Measurements from ENCODE around the gene PCDH19.

Gene PCDH19

DNA sequence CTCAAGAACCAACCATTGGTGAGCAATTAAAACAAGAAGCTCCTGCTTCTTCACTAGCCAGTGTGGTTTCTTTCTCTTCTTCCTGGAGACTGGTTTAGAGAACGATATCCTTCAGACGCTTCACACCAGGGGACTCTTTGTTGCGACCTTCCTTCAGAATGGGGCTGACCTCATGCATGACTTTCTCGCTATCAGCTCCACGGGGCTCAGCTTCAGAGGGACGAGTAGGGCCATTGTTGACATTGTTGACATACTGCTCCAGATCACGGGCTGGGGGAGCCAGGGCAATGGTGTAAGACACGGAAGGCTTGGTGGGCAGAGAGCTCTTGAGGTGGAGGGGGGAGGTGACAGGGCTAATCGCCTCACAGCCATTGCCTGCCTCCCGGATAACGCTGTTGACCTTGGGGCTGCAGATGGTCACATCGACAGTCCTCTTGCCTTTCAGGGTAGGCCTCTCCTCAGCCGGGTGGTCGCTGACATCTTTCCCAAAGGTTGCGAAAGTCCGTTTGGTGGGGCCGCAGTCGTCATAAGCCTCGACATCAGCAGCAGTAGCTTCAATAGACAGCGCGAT lies 113.8 kb downstream of the PCDH19 start:
- DNase-seq (ENCODE audit: low spot score), result no peak

DNA sequence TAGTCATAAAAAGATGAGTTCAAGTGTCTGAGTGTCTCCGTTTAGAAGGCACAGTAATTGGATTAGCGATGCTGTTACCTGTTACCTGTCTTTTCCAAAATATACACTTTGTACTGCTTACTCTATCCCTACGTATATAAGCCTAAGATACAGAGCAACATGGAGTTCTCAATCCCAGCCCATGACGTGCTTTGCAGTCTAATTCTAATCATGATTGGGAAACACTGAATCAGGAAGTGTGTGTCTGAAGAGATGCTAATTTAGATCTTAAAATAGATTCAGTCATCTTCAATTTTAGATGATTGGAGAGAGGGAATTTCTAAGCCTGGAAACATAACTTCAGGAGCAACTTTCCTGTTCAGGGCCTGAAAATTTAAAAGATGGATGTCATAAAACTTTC lies 115.1 kb downstream of the PCDH19 start:
- DNase-seq (ENCODE audit: low spot score), result no peak

DNA sequence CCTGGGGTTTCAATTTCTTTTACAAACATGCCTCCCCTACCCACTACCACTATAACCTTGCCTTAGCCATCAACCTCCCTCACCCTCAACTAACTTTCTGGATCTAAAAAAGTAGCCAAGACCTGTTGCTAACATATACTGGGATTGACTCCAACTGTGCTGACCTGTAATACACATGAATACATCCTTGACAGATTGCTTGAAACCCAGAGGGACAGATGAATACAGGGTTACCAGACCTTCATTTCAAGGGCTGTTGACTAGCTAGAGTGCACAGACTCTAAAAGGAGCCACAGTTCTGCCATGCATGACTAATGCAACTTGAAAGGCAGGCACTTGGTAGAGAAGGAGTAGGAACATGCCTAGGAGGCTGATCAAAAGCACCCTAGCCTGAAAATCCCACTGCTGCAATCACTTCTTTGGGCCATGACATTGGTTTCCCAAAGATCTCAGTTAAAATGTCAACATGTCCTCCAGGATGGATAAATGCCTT lies 121.0 kb downstream of the PCDH19 start:
- no peak for DNase-seq (ENCODE audit: low spot score)

DNA sequence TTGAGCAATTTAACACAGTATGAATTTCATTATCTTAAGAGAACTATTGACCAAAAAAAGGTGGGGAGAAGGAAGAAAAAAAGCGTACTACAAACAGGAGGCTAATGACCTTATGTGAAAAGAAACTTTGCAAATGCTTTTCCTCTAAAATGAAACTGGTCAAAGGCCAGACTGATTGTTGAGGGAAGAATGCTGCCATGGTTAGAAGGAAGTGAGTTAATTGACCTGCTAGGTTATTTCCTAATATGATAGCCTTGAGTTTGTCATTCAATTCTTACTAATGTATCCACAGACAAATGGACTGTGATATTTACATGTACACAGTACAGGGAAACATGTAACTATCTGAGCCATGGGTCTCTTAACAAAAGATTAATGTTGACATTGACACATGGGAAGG lies 132.8 kb downstream of the PCDH19 start:
- DNase-seq (ENCODE audit: low spot score), result no peak

DNA sequence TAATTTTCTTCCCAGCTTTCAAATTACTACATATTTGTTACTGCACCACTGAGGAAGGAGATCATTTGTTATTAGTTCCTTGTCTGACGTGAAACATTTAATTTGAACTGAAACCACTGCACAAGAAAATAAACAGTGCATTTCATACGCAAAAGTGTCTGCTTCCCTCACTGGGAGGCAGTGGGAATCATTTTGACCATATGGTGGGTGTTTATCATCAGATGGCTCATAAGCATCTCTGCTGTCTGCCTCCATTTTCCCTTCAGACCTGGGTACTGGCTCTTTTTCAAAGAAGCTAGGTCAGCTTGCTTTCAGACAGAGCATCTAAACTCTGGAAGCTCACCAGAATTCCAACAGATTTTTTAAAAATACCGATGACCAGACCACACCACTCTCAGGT lies 135.2 kb downstream of the PCDH19 start:
- no peak for DNase-seq (ENCODE audit: low spot score)

DNA sequence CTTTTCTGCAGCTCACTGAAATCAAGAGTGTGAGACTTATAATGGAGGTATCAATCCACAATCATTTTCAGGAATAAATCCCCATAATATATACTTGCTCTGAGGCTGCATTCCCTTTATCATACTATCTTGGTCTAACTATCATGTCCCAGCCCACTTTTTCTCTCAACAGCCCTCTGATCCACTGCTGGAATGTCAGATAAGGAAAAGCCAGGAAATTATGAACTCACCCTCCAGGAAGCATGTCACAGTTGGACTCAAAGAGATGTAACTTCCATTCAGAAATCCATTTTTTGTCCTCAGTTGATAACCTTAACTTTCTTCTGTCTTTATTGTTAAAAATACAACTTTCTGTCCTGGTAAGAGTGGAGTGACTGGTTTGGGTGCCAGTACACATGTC lies 144.9 kb downstream of the PCDH19 start:
- no peak for DNase-seq (ENCODE audit: low spot score)

DNA sequence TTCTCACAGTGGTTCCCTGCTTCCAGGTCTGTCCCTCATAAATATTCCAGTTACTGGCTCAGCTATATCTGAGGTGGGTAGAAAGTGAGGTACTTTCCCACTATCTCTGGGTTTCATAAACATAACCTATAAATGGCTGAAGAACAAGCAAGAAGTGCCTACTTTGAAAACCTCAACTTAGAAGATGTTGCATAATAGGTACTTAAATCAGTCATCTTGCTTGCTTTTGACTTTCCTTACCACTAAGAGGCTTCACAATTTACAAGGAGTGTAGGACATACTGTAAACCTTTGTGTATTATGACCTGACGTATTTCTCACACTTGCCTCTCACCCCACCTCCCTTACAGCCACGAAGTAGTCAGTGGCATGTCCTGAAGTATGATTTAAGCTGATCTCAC lies 145.9 kb downstream of the PCDH19 start:
- no peak for DNase-seq (ENCODE audit: low spot score)

DNA sequence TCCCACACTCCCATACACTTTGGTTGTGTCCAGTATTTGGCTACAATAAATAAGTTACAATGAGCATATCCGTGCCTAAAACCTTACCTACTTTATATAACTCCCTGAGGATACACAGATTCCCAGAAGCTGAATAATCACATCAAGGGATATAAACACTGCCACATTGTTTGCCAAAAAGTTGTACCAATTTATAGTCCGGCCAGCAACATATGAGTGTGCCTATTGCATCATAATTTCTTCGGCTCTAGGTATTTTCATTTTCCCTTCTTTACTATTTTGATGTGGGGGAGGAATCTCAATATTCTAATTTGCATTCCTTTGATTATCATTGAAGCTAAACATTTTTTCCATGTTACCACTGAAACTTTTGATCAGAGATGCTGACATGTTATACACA lies 146.4 kb downstream of the PCDH19 start:
- DNase-seq (ENCODE audit: low spot score), result no peak

DNA sequence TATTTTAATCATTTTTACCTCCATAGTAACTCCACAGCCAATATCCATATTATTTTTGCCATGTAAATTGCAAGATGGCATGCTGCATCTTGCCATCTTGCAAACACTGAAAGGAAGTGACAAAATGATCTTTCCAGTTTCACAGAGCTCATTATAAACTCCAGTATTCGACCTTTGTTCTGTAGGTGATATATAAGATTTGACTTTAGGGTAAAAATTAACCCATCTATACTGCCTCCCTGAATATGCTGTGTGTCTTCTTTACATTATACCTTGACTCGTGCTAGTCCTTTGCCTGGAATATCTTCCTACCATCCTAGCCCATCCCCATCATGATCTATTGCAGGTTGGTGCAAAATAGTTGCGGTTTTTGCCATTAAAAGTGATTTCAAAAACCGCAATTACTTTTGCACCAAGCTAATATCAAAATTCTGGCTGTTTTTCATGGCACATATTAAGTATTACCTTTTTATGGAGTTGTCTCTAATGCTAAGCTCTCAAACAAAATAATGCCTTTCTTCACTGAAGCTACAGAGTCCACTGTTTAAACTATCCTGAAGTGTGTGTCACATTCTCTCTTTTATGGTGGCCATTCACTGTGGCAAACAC lies 161.1 kb downstream of the PCDH19 start:
- DNase-seq (ENCODE audit: low spot score), result no peak

DNA sequence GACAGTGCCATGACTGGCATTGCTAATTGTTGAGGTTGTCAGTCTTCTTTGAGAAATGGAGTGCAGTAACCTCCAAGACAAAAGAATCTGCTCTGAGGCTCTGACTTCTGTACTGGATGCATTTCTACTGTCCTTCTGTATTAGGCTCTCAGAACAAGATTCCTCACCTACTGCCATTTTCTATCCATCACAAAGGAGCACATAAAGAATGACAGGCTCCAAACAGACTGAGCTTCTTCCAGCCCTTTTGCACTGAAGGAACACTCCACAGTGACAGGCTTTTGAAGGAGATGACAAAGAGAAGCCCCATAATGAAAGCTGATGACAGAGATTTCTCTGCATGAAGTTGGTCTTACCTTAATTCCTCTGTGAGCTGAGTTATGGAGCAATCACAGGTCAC lies 162.2 kb downstream of the PCDH19 start:
- no peak for DNase-seq (ENCODE audit: low spot score)

DNA sequence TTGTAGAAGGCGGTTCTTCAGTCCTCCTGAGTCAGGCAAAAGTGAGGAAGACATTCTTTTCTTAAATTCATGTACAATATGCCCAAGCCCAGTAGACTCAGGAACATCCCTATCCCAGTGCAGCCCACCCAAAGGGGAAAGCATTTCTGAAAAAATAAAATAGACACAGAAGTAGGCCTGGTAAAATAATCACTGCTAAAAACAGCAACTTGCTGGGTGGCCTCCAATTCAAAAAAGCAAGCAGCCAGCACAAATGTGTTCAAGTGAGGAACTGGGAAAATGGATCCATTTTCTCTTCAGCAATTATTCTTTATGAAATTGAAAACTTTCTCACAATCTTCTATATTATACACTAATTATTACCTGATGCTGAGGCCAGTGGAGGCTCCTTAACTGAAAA lies 165.4 kb downstream of the PCDH19 start:
- no peak for DNase-seq (ENCODE audit: low spot score)

All from hematopoietic multipotent progenitor cell treated with erythropoietin and hydrocortisone succinate and interleukin-3 and kit ligand, for 17 days (in vitro differentiated cells).